GM19035 (cell line): Measurements from ENCODE around the gene ZNF205.
"Not testable (repeated sequence)": the region's sequence is repeated elsewhere in the genome, so short reads cannot be mapped to it uniquely, and the experiment has no call there.

Experiments
- ATAC-seq: cut with Tn5 transposase; IDR thresholded peaks from one replicate; pipeline ENCODE4 v1.9.1; 2021; ENCODE audit not compliant: unreplicated experiment

ZNF205 gene

GRCh38 chr16:3129137-3130131 is 17.0 kb downstream of the ZNF205 start:
- ATAC-seq, result no peak

GRCh38 chr16:3131755-3132377 is 19.5 kb downstream of the ZNF205 start:
- no peak for ATAC-seq

GRCh38 chr16:3133844-3134243 is 21.5 kb downstream of the ZNF205 start:
- ATAC-seq, result no peak

GRCh38 chr16:3134338-3135125 is 22.1 kb downstream of the ZNF205 start, which contains the start of gene ZNF213:
ZNF213 (plus strand) TSS chr16:3135029; CDS start chr16:3137281, 2,252 bp downstream.
- ATAC-seq, result peak; percentile 92

GRCh38 chr16:3135126-3135715 is 22.8 kb downstream of the ZNF205 start:
- no peak for ATAC-seq

- ATAC-seq, result no peak
Measured at GRCh38 chr16:3137267-3137666, 24.9 kb downstream of the ZNF205 start.

GRCh38 chr16:3138342-3138741 is 26.0 kb downstream of the ZNF205 start:
- ATAC-seq, result no peak

- ATAC-seq, result no peak
Measured at GRCh38 chr16:3138823-3139426, 26.5 kb downstream of the ZNF205 start.

- not testable (repeated sequence) for ATAC-seq
Measured at GRCh38 chr16:3139561-3139960, 27.2 kb downstream of the ZNF205 start.

GRCh38 chr16:3140603-3141427 is 28.4 kb downstream of the ZNF205 start:
- ATAC-seq, result no peak

- ATAC-seq, result no peak
Measured at GRCh38 chr16:3141781-3142311, 29.5 kb downstream of the ZNF205 start.

- no peak for ATAC-seq
Measured at GRCh38 chr16:3142327-3142726, 29.9 kb downstream of the ZNF205 start.

- no peak for ATAC-seq
Measured at GRCh38 chr16:3142770-3143169, 30.4 kb downstream of the ZNF205 start.

- ATAC-seq, result no peak
Measured at GRCh38 chr16:3143189-3143588, 30.8 kb downstream of the ZNF205 start.

GRCh38 chr16:3143598-3144320 is 31.4 kb downstream of the ZNF205 start:
- ATAC-seq, result no peak

- no peak for ATAC-seq
Measured at GRCh38 chr16:3144321-3144983, 32.1 kb downstream of the ZNF205 start.

GRCh38 chr16:3145151-3145550 is 32.8 kb downstream of the ZNF205 start:
- ATAC-seq, result no peak

- ATAC-seq, result no peak
Measured at GRCh38 chr16:3145660-3146059, 33.3 kb downstream of the ZNF205 start.
